HG03442 (cell line): ENCODE data around the gene HDAC8.
"Not testable (repeated sequence)": the region's sequence is repeated elsewhere in the genome, so short reads cannot be mapped to it uniquely, and the experiment has no call there.

Source experiments
- ATAC-seq: cut with Tn5 transposase; IDR thresholded peaks from one replicate; pipeline ENCODE4 v1.9.1; 2021; ENCODE audit warnings: mild to moderate bottlenecking, moderate library complexity; ENCODE audit not compliant: unreplicated experiment

The HDAC8 gene

DNA sequence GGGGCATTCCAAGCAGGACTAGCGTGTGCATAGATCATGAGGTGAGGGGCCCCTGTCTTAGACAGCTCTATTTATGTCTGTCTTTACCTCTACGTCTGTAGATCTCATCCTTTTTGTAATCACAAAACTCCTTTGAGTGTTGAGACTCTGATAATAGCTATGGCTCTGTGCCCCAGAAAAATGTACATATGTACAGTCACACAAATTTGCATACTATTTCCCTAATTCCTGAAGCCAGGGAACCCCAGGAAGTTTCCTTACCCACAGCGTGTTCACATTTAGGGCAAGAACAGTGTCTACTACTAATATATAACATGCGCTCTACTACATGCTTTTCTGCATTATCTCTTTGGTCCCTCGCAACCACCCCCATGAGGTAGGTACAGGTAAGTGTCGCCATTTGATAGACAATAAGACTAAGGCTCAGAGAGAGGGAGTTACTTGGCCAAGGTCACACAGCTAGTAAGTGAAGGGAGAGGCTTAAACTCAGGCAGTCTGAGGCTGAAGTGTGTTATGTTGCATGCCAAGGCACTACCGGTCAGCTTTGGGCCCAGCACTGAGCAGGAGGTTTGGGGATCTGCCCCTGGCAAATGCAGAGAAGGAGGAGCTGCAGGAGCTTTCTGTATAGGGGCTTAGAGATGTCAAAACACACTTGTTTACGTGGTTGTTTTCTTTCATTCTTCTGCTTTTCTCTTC lies 245.9 kb downstream of the HDAC8 start:
- ATAC-seq = no peak

DNA sequence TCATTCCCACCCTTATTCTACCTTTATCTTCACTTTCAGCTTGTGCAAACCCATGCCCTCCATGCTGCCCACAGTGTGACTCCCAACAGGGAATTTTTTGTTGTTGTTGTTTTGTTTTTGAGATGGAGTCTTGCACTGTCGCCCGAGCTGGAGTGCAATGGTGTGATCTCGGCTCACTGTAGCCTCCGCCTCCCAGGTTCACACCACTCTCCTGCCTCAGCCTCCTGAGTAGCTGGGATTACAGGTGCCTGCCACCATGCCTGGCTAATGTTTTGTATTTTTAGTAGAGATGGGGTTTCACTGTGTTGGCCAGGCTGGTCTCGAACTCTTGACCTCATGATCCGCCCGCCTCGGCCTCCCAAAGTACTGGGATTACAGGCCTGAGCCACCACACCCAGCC lies 253.0 kb downstream of the HDAC8 start:
- ATAC-seq = not testable (repeated sequence)

GRCh38 chrX:72317139-72317538 lies 255.5 kb downstream of the HDAC8 start:
- no peak for ATAC-seq

- no peak for ATAC-seq
These were observed 256.1 kb downstream of the HDAC8 start for GRCh38 chrX:72316408-72317110.

GRCh38 chrX:72314881-72315280 lies 257.8 kb downstream of the HDAC8 start:
- no peak for ATAC-seq

DNA sequence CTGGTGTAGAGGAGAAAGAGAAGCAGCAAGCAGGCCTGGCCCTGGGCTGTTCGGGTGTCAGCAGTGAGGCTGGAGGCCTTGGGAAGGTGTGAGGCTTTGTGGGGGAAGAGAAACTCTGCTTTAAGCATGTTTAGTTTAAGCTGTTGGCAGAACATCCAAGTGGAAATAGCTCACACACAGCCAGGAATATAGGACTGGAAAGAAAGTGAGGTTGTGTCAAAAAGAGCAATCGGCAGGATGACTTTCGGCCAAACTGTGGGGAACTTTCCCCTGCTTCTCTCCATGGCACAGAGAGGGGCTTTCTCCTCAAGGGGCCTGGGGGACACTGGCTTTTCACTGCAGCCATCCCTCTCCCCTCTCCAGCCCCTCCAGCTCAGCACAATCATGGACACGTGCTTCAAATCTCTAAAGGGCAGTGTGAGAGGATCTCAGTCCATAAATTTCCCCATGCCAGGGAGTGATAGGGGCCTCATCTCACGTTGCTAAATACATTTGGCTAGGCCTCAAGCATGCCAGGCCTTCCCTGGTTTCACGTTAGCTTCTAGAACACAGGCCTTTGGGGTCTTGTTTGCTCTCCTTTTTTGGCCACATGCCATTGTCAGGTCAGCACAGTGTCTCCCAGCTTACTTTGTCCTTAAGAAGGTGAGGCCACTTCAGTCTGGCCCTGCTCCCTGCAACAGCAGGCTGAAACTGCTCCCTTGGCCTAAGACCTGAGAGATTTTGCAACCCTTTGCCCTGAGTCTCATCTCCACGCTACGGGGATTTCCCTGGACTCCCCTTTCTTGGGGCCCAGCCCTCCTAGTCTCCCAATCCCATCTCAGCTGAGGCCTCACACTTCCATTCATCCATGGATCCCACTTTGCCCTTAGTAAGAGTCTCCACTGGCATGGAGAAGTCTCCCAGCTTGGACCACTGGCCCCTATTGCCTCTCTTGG lies 258.7 kb downstream of the HDAC8 start:
- ATAC-seq = no peak

DNA sequence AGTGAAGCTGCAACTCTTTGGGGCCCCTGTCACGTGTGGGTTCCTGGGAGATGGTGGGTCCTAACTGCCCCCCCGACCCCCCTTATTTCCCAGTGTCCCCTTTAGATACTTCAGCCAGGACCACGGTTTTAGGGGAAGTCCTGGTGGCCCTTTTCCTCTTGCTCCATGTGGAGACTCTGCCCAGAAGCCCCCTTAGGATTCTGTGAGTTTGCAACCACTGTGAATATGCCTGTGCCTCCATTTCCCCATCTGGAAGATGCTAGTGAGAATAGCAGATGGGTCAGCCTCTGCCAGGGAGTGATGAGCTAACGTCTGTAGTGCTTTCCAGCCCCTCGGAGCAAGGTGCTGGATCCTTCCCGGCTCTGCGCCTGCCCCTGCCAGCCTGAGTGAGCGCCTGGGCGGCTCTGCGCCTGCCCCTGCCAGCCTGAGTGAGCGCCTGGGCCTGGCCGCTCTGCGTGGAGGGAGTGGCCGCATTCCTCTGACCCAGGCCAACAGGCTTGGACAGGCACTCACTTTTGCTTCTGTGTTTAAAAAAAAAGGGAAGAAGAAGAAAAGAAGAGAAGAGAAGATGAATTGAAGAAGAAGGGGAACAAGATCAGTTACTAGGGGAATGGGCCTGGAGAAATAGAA lies 260.2 kb downstream of the HDAC8 start:
- no peak for ATAC-seq

GRCh38 chrX:72309297-72310071 lies 263.2 kb downstream of the HDAC8 start:
- no peak for ATAC-seq

- peak; percentile 46 for ATAC-seq
These were observed 263.9 kb downstream of the HDAC8 start for GRCh38 chrX:72308566-72309296.

DNA sequence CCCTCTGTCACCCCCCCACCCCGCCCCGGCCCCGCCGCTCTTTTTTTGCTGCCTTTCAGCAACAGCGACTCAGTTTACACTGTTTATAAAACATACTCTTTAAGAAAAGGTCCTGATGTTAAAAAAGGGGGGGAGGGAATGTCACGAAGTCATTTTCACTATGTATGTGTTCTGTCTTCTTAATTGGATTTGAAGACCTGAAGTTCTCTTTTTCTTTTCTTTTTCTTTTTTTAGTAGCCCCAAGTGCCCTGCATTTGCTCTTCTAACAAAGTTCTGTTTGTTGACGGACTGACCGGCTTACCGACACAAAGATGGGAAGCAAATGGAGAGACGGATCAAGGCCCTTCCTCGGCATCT lies 264.5 kb downstream of the HDAC8 start:
- no peak for ATAC-seq

GRCh38 chrX:72307646-72308051 lies 265.0 kb downstream of the HDAC8 start:
- ATAC-seq = no peak

GRCh38 chrX:72306851-72307645 lies 265.6 kb downstream of the HDAC8 start:
- ATAC-seq = no peak

- no peak for ATAC-seq
These were observed 266.4 kb downstream of the HDAC8 start for GRCh38 chrX:72306085-72306801.

DNA sequence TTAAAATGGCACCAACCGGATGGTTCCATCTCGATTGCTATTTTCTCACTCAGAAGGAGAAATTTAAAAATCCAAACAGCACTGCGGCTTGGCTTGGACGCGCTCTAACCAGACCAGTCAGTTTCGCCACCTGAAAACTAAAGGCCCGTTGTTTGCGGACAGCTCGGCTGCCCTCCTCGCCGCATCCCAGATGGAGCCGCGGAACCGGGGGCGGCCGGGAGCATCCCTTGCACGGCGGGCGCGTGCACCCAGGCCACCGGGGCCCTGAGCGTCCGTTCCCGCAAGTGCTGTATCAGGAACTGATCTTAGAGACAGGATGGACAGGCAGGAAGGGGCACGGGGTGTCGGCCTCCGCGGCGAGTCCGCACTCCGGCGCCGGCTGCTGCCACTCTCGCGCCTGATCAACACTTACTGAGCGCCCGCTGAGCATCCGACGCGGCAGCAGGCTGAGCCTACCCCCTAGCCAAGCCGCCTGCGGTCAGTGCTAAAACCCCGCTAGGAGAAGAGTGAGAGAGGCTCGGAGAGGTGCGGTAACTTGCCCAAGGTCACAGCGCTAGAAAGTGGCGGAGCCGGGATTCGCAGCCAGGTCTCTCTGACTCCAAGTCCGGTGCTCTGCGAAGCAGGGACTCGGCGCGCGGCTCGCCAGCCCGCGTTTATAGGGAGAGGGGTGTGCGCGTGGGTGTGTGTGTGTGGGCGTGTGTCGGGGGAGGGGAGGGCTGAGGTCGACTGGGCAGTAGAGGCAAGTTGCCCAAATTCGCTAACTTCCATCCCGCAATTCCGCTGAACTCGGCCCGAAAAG lies 267.2 kb downstream of the HDAC8 start, which contains the start of gene CITED1:
Gene CITED1, minus strand, starts transcription at position 629 of the 799 bp plus-strand sequence. CDS start 3,045 bp downstream, outside the sequence.
- no peak for ATAC-seq

- ATAC-seq = no peak
These were observed 267.8 kb downstream of the HDAC8 start for GRCh38 chrX:72304877-72305276.

DNA sequence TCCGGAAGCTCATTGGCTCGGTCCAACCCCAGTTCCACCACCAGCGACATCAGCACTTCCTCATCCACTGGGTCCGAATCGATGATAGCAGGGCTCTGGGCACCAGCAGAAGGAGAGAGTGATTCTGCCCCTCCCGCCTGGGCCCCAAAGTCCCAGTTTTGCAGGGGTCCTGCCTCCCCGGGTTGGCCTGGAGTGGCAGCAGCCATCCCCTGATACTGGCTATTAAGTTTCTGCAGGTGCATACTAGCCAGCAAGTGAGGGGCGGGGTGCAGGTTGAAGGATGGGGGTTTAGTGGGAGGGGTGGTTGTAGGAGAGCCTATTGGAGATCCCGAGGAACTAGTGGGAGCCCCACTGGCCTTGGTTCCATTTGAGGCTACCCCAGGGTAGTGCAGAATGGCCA lies 270.9 kb downstream of the HDAC8 start:
- no peak for ATAC-seq

GRCh38 chrX:72299891-72300630 lies 272.6 kb downstream of the HDAC8 start:
- ATAC-seq = no peak
